ENCODE data around the gene GUSB.

The GUSB gene

GRCh38 chr7:65972976-65973375 lies 9.0 kb downstream of the GUSB start:
- Histone ChIP-seq H3K9me3 (ENCODE audit: control insufficient read depth, insufficient read depth, low read length) (no peaks in the 10 kb centered on the region), H3K4me2 (ENCODE audit: low read length) (no peak overlapping the region), H3K36me3 (ENCODE audit: control insufficient read depth, low read length) (peaks cover 85% of the 10 kb centered on the region), H3K79me2 (ENCODE audit: control insufficient read depth, low read length) (peaks cover 7% of the 10 kb centered on the region), H3F3A (ENCODE audit: control insufficient read depth, insufficient read depth) (no peaks in the 10 kb centered on the region), H4K20me1 (ENCODE audit: control insufficient read depth, insufficient read depth, low read depth, low read length) (0 out of 2 replicates have a peak, but pooled peaks cover 3% of the 10 kb centered on the region), H3K4me3 (ENCODE audit: low read length) (no peak overlapping the region), H3K4me1 (ENCODE audit: control insufficient read depth, low read length) (no peaks in the 10 kb centered on the region), H3K27ac (ENCODE audit: low read depth, low read length) (no peak overlapping the region), H3K27me3 (ENCODE audit: control insufficient read depth, low read length) (no peaks in the 10 kb centered on the region), H3K9me2 (replicated peaks; ENCODE audit: control insufficient read depth, low read length) (no peaks in the 10 kb centered on the region)
- TF ChIP-seq CTCF (IDR thresholded peaks at IDR 0.05; ENCODE audit: low read depth, low read length, poor library complexity, severe bottlenecking) (no peak), EZH2phosphoT487 (IDR thresholded peaks at IDR 0.05; ENCODE audit: borderline replicate concordance, low read length) (no peak)

GRCh38 chr7:65971021-65971420 lies 11.0 kb downstream of the GUSB start:
- no peaks in the 10 kb centered on the region for H4K20me1 ChIP-seq (ENCODE audit: control insufficient read depth, insufficient read depth, low read depth, low read length)
- TF ChIP-seq CTCF (IDR thresholded peaks at IDR 0.05; ENCODE audit: low read depth, low read length, poor library complexity, severe bottlenecking) (no peak), EZH2phosphoT487 (IDR thresholded peaks at IDR 0.05; ENCODE audit: borderline replicate concordance, low read length) (no peak)
- no peak overlapping the region for H3K27ac ChIP-seq (ENCODE audit: low read depth, low read length)
- peaks cover 95% of the 10 kb centered on the region for H3K36me3 ChIP-seq (ENCODE audit: control insufficient read depth, low read length)
- no peaks in the 10 kb centered on the region for H3K9me3 ChIP-seq (ENCODE audit: control insufficient read depth, insufficient read depth, low read length)
- no peaks in the 10 kb centered on the region for H3K27me3 ChIP-seq (ENCODE audit: control insufficient read depth, low read length)
- H3F3A ChIP-seq (ENCODE audit: control insufficient read depth, insufficient read depth) = no peaks in the 10 kb centered on the region
- H3K4me1 ChIP-seq (ENCODE audit: control insufficient read depth, low read length) = no peaks in the 10 kb centered on the region
- no peaks in the 10 kb centered on the region; the same call in 1 of the 2 replicates for H3K79me2 ChIP-seq (ENCODE audit: control insufficient read depth, low read length)
- H3K4me2 ChIP-seq (ENCODE audit: low read length) = no peak overlapping the region
- no peak overlapping the region for H3K4me3 ChIP-seq (ENCODE audit: low read length)
- H3K9me2 ChIP-seq (replicated peaks; ENCODE audit: control insufficient read depth, low read length) = no peaks in the 10 kb centered on the region

DNA sequence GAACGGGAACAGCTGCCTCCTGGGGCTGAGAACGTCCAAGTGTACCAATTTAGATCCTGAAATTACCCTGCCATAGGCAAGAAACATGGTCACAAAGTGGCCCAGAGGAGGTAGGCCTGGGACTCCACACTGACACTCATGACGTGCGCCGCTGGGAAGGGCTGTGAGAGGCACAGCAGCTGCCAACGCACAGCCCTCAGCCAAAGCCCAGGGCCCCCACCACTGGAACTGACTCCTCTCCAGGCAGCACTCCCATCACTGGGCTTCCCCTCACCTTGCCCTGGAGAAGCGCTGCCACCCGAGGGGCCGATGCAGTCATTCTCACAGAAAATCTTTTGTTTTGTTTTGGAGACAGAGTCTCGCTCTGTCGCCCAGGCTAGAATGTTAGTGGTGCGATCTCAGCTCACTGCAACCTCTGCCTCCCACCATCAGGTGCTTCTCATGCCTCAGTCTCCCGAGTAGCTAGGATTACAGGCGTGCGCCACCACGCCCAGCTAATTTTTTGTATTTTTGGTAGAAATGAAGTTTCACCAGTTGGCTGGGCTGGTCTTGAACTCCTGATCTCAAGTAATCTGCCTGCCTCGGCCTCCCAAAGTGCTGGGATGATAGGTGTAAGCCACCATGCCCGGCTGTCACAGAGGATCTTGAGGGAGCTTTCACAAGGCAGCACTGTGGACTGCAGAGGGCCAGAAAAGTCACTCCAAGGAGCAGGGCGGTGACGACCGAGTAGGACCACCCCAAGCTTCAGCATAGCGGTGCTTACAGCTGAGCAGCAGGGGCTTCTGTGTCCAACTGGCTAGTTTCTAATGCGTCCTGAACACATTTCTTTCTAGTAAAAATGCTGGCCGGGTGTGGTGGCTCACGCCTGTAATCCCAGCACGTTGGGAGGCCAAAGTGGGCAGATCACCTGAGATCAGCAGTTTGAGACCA lies 13.5 kb downstream of the GUSB start:
- Histone ChIP-seq H3K27ac (ENCODE audit: low read depth, low read length) (no peak overlapping the region), H3K4me2 (ENCODE audit: low read length) (no peak overlapping the region), H3K9me3 (ENCODE audit: control insufficient read depth, insufficient read depth, low read length) (no peaks in the 10 kb centered on the region), H4K20me1 (ENCODE audit: control insufficient read depth, insufficient read depth, low read depth, low read length) (no peaks in the 10 kb centered on the region), H3K79me2 (ENCODE audit: control insufficient read depth, low read length) (no peaks in the 10 kb centered on the region), H3K4me1 (ENCODE audit: control insufficient read depth, low read length) (no peaks in the 10 kb centered on the region), H3K36me3 (ENCODE audit: control insufficient read depth, low read length) (peaks cover 95% of the 10 kb centered on the region), H3K9me2 (replicated peaks; ENCODE audit: control insufficient read depth, low read length) (no peaks in the 10 kb centered on the region), H3F3A (ENCODE audit: control insufficient read depth, insufficient read depth) (no peaks in the 10 kb centered on the region; the same call in 1 of the 2 replicates), H3K27me3 (ENCODE audit: control insufficient read depth, low read length) (no peaks in the 10 kb centered on the region), H3K4me3 (ENCODE audit: low read length) (no peak overlapping the region)
- TF ChIP-seq EZH2phosphoT487 (IDR thresholded peaks at IDR 0.05; ENCODE audit: borderline replicate concordance, low read length) (no peak), CTCF (IDR thresholded peaks at IDR 0.05; ENCODE audit: low read depth, low read length, poor library complexity, severe bottlenecking) (no peak)
